ENCODE data around the gene WDR62.

Gene WDR62

GRCh38 chr19:36113425-36113824, 58.7 kb downstream of the WDR62 start:
- H3K4me3 ChIP-seq (ENCODE audit: low read depth, low read length) = peak overlapping the region; percentile 91
- TF ChIP-seq CTCF (IDR thresholded peaks at IDR 0.05; ENCODE audit: low read depth, low read length) = no peak

- no peak for TF ChIP-seq CTCF (IDR thresholded peaks at IDR 0.05; ENCODE audit: low read depth, low read length)
- H3K4me3 ChIP-seq (ENCODE audit: low read depth, low read length) = peak overlapping the region; percentile 91
These were observed 59.4 kb downstream of the WDR62 start for GRCh38 chr19:36113894-36114720.

- peak within 1 kb of the TSS; percentile 91 for H3K4me3 ChIP-seq (ENCODE audit: low read depth, low read length)
- TF ChIP-seq CTCF (IDR thresholded peaks at IDR 0.05; ENCODE audit: low read depth, low read length) = no peak
These were observed 60.2 kb downstream of the WDR62 start, which contains the start of gene POLR2I for GRCh38 chr19:36114721-36115452. Gene POLR2I, minus strand, starts transcription at chr19:36114875. Its CDS starts 19 bp downstream, at chr19:36114856.

GRCh38 chr19:36115453-36116343, 61.0 kb downstream of the WDR62 start, which contains the start of gene TBCB:
Gene TBCB, plus strand, starts transcription at chr19:36115468. Its CDS starts 93 bp downstream, at chr19:36115561.
- TF ChIP-seq CTCF (IDR thresholded peaks at IDR 0.05; ENCODE audit: low read depth, low read length) = no peak
- H3K4me3 ChIP-seq (ENCODE audit: low read depth, low read length) = peak within 1 kb of the TSS; percentile 91

- TF ChIP-seq CTCF (IDR thresholded peaks at IDR 0.05; ENCODE audit: low read depth, low read length) = no peak
- H3K4me3 ChIP-seq (ENCODE audit: low read depth, low read length) = peak overlapping the region; percentile 79
These were observed 61.6 kb downstream of the WDR62 start for GRCh38 chr19:36116344-36116637.

- no peak overlapping the region for H3K4me3 ChIP-seq (ENCODE audit: low read depth, low read length)
- no peak for TF ChIP-seq CTCF (IDR thresholded peaks at IDR 0.05; ENCODE audit: low read depth, low read length)
These were observed 65.6 kb downstream of the WDR62 start for GRCh38 chr19:36120092-36120983.

All from WI38 (cell line).